HS-5 (cell line): ENCODE measurements around the gene FCAMR.
"Not testable (repeated sequence)": the region's sequence is repeated elsewhere in the genome, so short reads cannot be mapped to it uniquely, and the experiment has no call there.

ENCODE experiments used
- DNase-seq: peaks from one replicate; pipeline ENCODE4 v3.0.0-alpha.2; 2012; ENCODE audit warnings: low read depth

The FCAMR gene

GRCh38 chr1:206933333-206933945, 36.8 kb downstream of the FCAMR start:
- DNase-seq = no peak

GRCh38 chr1:206932177-206932576, 38.1 kb downstream of the FCAMR start:
- DNase-seq = no peak

GRCh38 chr1:206931709-206932108, 38.6 kb downstream of the FCAMR start:
- DNase-seq = no peak

DNA sequence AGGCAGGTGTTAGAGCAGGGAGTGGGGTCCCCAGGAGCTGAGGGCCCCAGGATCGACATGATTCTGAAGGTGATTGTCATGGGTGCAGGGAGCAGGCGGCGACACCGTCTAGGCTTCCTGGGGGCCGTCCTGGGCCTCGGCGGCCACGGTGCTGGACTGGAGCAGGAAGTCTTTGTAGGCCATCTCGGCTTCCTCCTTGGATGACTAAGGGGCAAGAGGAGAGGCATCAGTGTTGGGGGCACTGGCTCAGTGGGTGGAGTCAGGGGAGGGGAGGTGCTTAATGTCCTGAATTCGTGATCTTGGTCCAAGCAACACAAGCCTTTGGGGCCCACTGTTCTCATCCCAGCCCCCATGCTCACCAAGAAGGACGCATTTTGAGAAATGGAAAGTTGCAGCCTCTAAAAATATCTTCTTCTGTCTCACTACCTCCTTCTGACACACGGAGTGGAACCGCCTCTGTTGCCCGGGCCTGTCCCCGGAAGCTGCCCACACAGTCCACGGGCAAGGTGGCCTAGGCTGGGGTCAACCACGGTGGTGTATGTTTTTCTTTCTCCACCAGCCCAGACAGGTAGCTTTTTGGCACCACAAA, 40.0 kb downstream of the FCAMR start:
- no peak for DNase-seq

DNA sequence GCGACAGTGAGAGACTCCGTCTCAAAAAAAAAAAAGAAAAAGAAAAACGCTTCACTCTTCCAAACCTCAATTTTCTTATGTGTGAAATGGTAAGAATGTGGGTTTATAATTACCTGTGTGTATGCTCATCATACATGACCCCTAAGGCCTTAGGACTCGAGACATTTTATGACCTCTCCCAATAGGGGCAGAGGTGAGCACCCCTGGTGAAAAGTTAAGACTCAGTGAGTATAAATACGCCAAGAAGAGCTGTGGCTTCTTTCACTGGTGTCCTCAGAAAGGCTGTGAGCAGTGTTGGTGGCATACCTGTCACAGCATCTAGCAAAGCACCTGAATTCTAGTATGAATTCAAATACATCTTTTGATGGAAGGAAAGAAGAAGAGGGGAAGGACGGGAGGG, 40.7 kb downstream of the FCAMR start:
- no peak for DNase-seq

DNA sequence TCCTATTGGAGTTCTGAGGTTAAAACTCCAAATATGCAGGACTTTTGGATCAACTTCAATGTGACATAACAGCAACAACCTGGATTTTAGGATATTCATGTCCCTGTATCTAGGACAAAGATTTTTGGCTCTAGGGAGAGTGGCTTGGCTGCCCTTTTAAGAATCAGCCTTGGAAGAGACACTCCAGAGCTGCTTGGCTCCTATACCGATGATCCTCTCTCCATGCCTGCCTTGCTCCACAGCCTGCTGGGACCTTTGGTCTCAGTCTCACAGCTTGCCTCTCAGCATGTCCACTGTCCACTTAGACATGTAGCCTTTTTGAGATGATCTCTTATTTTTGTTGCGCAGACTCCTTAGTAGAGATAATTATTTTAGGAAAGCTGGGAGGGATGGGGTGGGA, 44.0 kb downstream of the FCAMR start:
- no peak for DNase-seq

DNA sequence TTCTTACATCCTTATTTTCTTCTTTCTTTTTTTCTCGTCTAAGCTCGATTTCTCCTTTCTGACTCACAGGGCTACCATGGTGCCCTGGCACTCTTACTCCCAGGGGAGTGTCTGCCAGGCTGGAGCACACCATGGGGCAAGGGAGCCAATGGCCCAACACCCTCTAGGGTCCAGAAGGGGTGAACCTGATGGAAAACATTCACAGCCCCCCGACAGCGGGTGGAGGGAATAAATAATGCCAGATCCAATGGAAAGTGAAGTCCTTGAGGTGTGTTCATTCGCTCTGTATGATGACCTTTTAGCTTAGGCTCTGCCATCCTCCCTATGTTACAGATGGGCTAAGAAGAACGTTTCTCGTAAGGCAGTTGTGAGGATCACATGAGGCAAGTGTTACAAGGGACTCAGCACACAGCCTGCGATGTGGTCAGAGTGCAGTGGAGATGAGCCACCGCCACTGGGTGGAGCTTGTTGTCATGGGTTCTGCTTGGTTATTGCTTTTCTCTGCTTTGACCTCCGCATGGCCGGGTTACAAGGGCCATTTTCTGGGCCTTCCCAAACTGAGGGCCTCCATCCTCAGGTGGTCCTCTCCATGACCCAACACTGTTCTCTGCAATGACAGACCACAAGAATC, 45.0 kb downstream of the FCAMR start:
- DNase-seq = no peak

GRCh38 chr1:206924592-206925105, 45.6 kb downstream of the FCAMR start:
- no peak for DNase-seq

DNA sequence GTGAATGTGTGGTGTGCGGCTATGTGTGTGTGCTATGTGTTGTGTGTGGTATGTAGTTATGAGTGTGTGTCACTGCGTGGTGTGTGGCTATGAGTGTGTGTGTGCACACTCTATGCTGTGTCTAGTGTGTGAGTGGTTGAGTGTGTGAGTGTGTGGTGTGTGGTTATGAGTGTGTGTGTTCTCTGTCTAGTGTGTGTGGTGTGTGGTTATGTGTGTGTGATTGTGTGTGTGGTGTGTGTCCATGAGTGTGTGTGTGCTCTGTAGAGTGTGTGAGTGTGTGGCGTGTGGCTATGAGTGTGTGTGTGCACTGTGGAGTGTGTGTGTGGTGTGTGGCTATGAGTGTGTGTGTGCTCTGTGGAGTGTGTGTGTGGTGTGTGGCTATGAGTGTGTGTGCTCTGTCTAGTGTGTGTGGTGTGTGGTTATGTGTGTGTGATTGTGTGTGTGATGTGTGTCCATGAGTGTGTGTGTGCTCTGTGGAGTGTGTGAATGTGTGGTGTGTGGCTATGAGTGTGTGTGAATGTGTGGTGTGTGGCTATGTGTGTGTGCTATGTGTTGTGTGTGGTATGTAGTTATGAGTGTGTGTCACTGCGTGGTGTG, 46.2 kb downstream of the FCAMR start:
- DNase-seq = not testable (repeated sequence)

DNA sequence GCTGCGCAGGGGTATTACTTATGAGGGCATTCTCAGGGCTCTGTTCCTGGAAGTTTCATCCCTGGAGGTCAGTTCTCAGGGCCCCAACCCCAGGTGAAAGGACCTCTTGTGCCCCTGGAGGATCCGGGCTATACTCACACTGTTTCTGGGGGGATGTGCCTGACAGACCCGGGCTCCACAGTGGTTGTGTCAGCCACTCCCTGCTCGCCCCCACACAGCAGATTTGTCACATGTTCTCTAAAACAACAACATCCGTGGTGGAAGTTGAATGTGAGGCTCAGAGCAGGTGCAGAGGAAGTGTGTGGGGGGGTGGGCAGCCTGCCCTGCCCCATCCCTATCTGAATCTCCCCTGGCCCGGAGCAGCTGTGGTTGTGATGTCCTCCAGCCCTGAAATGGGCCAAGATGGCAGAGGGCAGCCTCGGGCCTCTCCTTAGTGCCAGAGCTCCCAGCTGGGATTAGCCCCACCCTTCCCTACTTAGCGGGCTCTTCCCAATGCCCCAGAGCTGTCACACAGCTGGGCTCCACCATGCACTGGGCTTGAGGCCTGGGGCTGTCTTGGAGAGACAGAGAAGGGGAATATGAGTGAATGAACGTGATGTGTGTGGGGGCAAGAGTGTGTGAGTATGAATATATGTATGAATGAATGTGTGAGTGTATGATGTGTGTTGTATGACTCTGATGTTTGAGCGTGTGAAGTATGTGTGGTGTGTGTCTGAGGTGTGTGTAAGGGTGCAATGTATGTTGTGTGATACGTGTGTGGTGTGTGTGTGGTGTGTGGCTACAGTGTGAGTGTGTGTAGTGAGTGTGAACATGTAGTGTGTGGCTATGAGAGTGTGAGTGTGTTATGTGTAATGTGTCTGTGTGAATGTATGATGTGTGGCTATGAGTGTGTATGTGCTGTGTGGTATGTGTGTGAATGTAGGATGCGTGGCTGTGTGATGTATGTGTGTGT, 47.0 kb downstream of the FCAMR start:
- DNase-seq = no peak

- no peak for DNase-seq
These were observed 47.7 kb downstream of the FCAMR start for GRCh38 chr1:206922524-206922923.

- no peak for DNase-seq
These were observed 48.4 kb downstream of the FCAMR start, which contains the start of gene FCMR for GRCh38 chr1:206921772-206922265. FCMR (minus strand) TSS chr1:206921941; CDS start chr1:206921854, 87 bp downstream.

DNA sequence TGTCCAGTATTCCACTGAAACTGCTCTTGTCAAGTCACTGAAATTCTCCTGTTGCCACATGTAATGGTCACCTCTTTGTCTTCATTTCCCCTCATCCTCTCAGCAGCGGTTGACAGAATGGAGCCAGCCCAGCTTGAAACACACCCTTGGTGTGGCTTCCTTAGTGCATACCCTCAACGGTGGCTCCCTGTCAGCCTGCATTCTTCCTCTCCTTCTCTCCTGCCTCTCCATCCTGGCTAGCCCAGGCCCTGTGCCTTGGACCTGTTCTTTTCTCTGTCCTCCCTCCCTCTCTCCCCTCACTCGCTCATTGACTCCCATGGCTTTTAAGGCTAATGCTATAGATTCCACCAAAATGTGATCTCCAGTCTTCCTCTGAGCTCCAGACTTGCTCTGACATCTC, 52.2 kb downstream of the FCAMR start:
- no peak for DNase-seq

DNA sequence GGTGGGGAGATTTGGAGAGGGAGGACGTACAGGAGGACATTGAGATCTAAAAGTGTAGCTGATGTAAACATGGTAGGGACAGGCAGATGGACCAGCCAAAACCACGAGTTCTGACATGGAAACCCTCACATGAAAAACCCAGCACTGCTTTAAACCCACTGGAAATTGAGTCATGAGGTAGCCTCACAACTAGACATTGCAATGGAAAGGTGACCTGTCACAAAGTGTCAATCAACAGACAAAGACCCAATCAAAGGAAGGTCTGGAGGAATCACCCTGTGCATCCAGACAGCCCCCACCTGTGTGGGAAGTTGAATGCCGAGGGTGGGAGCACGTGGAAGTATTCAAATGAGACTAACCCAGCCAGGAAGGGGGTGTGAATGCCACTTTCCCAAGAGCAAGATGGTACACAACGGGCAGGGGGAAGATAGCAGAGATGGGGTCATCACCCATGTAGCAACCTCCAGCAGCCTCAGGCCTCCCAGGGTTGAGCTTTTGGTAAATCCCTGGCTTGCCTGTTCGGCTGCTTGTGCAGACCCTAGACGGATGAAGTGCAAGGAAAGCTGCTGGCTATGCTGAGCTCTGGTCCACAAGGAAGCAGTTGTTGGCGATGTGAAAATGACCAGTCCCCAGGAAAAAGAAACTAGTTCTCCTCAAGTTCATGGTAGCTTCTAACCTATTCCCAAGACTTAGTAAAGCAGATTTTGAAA, 54.1 kb downstream of the FCAMR start:
- no peak for DNase-seq

- DNase-seq = no peak
These were observed 55.1 kb downstream of the FCAMR start for GRCh38 chr1:206915030-206915735.

DNA sequence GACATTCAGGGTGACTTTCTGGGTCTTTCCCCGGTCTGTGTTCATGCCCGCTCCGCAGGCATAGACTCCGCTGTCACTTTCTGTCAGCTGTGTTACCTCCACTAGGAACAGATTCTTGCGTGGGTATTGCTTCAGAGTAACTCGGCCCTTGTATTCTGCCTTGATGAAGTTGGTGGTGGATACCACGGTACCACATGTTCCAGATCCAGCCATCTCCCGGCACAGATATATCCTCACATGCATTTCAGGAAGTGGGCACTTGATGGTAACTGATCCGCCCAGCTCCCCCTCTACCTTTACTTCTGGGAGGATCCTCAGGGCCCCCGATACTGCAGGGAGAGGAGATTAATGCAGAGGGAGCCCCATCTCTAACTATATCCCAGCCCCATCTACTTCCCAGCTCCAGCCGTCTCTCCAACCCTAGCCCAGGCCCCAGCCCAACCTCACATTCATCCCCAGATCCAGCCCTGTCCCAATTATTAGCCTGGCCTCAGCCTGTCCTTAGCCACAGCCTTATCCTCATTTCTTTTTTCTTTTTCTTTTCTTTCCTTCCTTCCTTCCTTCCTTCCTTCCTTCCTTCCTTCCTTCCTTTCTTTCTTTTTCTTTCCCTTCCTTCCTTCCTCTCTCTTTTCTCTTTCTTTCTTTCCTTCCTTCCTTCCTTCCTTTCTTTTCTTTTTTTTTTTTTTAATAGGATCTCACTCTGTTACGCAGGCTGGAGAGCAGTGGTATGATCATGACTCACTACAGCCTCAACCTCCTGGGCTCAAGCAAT, 56.3 kb downstream of the FCAMR start:
- DNase-seq = no peak

- peak; percentile 56 for DNase-seq
These were observed 57.7 kb downstream of the FCAMR start for GRCh38 chr1:206912445-206913095.

- peak; percentile 61 for DNase-seq
These were observed 59.1 kb downstream of the FCAMR start for GRCh38 chr1:206911064-206911663.

DNA sequence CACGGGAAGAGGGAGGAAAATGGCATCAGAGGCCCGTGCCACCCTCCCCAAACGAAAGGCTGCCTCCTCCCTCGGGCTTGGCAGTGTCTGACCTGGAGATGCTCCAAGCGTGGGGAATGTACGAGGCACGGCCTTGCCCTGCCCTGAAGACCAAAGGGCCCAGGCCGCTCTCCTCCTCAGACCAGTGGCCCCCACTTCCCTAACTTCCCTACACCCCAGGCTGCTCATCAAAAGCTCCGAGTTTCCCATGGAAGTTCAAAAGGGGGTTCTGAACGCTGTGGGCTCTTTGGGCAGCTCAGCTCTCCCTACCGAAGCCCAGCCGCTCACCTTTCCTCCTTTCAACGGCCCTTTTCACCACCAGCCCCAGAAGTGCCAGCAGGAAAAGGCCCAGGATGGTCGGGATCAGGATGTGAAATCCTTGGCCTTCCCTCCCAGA, 60.4 kb downstream of the FCAMR start:
- DNase-seq = no peak
